ENCODE results near the gene C3orf20.

GRCh38 chr3:14789221-14789620 lies 114.3 kb downstream of the C3orf20 start:
- TF ChIP-seq POLR2A (IDR thresholded peaks at IDR 0.05): no peak
- TF ChIP-seq POLR2AphosphoS5 (IDR thresholded peaks at IDR 0.05): no peak
